ENCODE measurements around the gene NFAT5.

NFAT5 gene

DNA sequence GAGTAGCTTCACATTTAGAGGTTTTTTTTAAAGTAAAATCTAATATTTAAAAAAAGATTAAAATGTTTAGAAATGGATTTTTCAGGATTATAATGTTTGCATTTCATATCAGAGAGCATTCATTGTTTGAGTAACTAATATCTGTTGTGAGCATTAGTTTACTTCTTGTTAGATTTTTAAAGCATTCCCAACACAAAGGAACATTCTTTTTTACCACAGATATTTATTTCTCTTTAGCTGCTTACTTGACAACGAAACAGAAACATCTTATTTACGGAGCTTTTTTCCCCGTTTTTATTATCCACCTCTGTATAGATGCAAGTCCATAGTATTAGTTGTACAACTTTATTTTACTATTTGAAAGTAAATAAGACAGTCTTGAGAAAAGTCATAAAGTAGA, 53.0 kb downstream of the NFAT5 start:
- no peak overlapping the region for H3K9ac ChIP-seq (ENCODE audit: low read depth, low read length, poor library complexity)
- H3K4ac ChIP-seq (ENCODE audit: low read length): no peak overlapping the region
- WGBS, 2 donors (ENCODE audit: extremely low coverage in 2 of 2, insufficient read length in 2 of 2, insufficient replicate concordance in 1 of 2): no CpG with 5 or more reads among the region's 3 CpGs
- H3K18ac ChIP-seq (ENCODE audit: low read length): no peak overlapping the region
- no peak overlapping the region for H2AFZ ChIP-seq (ENCODE audit: low read length)
- H4K91ac ChIP-seq (ENCODE audit: low read depth, low read length, poor library complexity): no peak overlapping the region
- no peak overlapping the region for H3K4me2 ChIP-seq (ENCODE audit: insufficient read depth, low read length, poor library complexity, severe bottlenecking)
- no peak overlapping the region for H2BK120ac ChIP-seq (ENCODE audit: low read depth, low read length)
- no peak overlapping the region for H3K27ac ChIP-seq (replicated peaks; ENCODE audit: low read length)
- peaks cover 0 to 11% of the 10 kb centered on the region in 2 donors for H3K36me3 ChIP-seq (replicated peaks in 1 of 2; ENCODE audit: control insufficient read depth in 2 of 2, insufficient read depth in 2 of 2, low read length in 2 of 2)
- no peaks in the 10 kb centered on the region for H3K79me1 ChIP-seq (ENCODE audit: low read depth, low read length)
- no peak overlapping the region for H3K4me3 ChIP-seq (ENCODE audit: low read length in 2 of 2)
- H2BK15ac ChIP-seq (ENCODE audit: low read length): no peak overlapping the region
- no peak for DNase-seq (ENCODE audit: low spot score)
- H3K9me3 ChIP-seq (replicated peaks in 1 of 2; ENCODE audit: control insufficient read depth in 2 of 2, insufficient read depth in 1 of 2, low read depth in 1 of 2, low read length in 2 of 2): no peaks in the 10 kb centered on the region
- H2BK12ac ChIP-seq (ENCODE audit: low read length): no peak overlapping the region
- H3K14ac ChIP-seq (ENCODE audit: low read length): no peak overlapping the region
- no peaks in the 10 kb centered on the region for H3K4me1 ChIP-seq (ENCODE audit: control insufficient read depth in 2 of 2, insufficient read depth in 1 of 2, low read depth in 1 of 2, low read length in 2 of 2)
- no peak overlapping the region for H3K23ac ChIP-seq (ENCODE audit: low read depth, low read length, poor library complexity)
- H2BK5ac ChIP-seq (ENCODE audit: low read length): no peak overlapping the region
- H3K27me3 ChIP-seq (ENCODE audit: control insufficient read depth in 3 of 3, insufficient read depth in 3 of 3, low read depth in 1 of 3, low read length in 3 of 3): no peaks in the 10 kb centered on the region
- no peak overlapping the region for H2AK5ac ChIP-seq (ENCODE audit: low read depth, low read length)
- no peak overlapping the region for H4K8ac ChIP-seq (ENCODE audit: low read depth, low read length)

DNA sequence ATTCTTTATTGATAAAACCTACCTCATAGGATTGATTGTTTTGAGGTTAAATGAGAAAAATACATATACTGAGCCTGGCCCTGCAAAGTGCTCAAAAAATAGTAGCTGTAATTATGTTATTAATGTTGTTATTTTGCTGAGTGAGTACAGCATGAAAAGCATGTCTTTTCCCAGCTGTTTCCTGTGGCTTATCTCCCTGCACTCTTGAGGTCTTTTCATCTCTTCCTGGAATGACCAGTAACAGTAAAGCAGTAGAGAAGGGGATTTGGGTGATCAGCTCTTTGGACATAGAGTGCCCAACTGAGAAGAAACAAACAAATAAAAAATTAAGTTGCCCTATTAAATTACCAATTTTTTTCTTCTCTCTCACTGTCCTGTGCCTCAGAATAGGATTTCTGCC, 53.7 kb downstream of the NFAT5 start:
- Histone ChIP-seq H3K9ac (ENCODE audit: low read depth, low read length, poor library complexity) (no peak overlapping the region), H3K9me3 (replicated peaks in 1 of 2; ENCODE audit: control insufficient read depth in 2 of 2, insufficient read depth in 1 of 2, low read depth in 1 of 2, low read length in 2 of 2) (no peaks in the 10 kb centered on the region), H3K23ac (ENCODE audit: low read depth, low read length, poor library complexity) (no peak overlapping the region), H3K14ac (ENCODE audit: low read length) (no peak overlapping the region), H4K8ac (ENCODE audit: low read depth, low read length) (no peak overlapping the region), H3K4me1 (ENCODE audit: control insufficient read depth in 2 of 2, insufficient read depth in 1 of 2, low read depth in 1 of 2, low read length in 2 of 2) (no peaks in the 10 kb centered on the region), H3K18ac (ENCODE audit: low read length) (no peak overlapping the region), H3K36me3 (replicated peaks in 1 of 2; ENCODE audit: control insufficient read depth in 2 of 2, insufficient read depth in 2 of 2, low read length in 2 of 2) (peaks cover 0 to 11% of the 10 kb centered on the region in 2 donors), H2AK5ac (ENCODE audit: low read depth, low read length) (no peak overlapping the region), H4K91ac (ENCODE audit: low read depth, low read length, poor library complexity) (no peak overlapping the region), H2BK5ac (ENCODE audit: low read length) (no peak overlapping the region), H2BK15ac (ENCODE audit: low read length) (no peak overlapping the region), H3K4me2 (ENCODE audit: insufficient read depth, low read length, poor library complexity, severe bottlenecking) (no peak overlapping the region), H2BK120ac (ENCODE audit: low read depth, low read length) (no peak overlapping the region), H3K27me3 (ENCODE audit: control insufficient read depth in 3 of 3, insufficient read depth in 3 of 3, low read depth in 1 of 3, low read length in 3 of 3) (no peaks in the 10 kb centered on the region), H3K4ac (ENCODE audit: low read length) (no peak overlapping the region), H2BK12ac (ENCODE audit: low read length) (no peak overlapping the region), H3K27ac (replicated peaks; ENCODE audit: low read length) (no peak overlapping the region), H2AFZ (ENCODE audit: low read length) (no peak overlapping the region), H3K4me3 (ENCODE audit: low read length in 2 of 2) (no peak overlapping the region), H3K79me1 (ENCODE audit: low read depth, low read length) (no peaks in the 10 kb centered on the region)
- no peak for DNase-seq (ENCODE audit: low spot score)

- WGBS, 2 donors (ENCODE audit: extremely low coverage in 2 of 2, insufficient read length in 2 of 2, insufficient replicate concordance in 1 of 2): no CpG with 5 or more reads among the region's 1 CpG
- no peak overlapping the region for H2BK15ac ChIP-seq (ENCODE audit: low read length)
- no peaks in the 10 kb centered on the region for H3K27me3 ChIP-seq (ENCODE audit: control insufficient read depth in 3 of 3, insufficient read depth in 3 of 3, low read depth in 1 of 3, low read length in 3 of 3)
- H3K9me3 ChIP-seq (replicated peaks in 1 of 2; ENCODE audit: control insufficient read depth in 2 of 2, insufficient read depth in 1 of 2, low read depth in 1 of 2, low read length in 2 of 2): no peaks in the 10 kb centered on the region
- no peak overlapping the region for H3K4me3 ChIP-seq (ENCODE audit: low read length in 2 of 2)
- DNase-seq (ENCODE audit: low spot score): no peak
- no peak overlapping the region for H3K14ac ChIP-seq (ENCODE audit: low read length)
- peaks cover 0 to 8% of the 10 kb centered on the region in 2 donors for H3K36me3 ChIP-seq (replicated peaks in 1 of 2; ENCODE audit: control insufficient read depth in 2 of 2, insufficient read depth in 2 of 2, low read length in 2 of 2)
- H3K4me2 ChIP-seq (ENCODE audit: insufficient read depth, low read length, poor library complexity, severe bottlenecking): no peak overlapping the region
- no peaks in the 10 kb centered on the region for H3K79me1 ChIP-seq (ENCODE audit: low read depth, low read length)
- no peaks in the 10 kb centered on the region for H3K4me1 ChIP-seq (ENCODE audit: control insufficient read depth in 2 of 2, insufficient read depth in 1 of 2, low read depth in 1 of 2, low read length in 2 of 2)
- no peak overlapping the region for H4K8ac ChIP-seq (ENCODE audit: low read depth, low read length)
- H3K18ac ChIP-seq (ENCODE audit: low read length): no peak overlapping the region
- H3K4ac ChIP-seq (ENCODE audit: low read length): no peak overlapping the region
- H4K91ac ChIP-seq (ENCODE audit: low read depth, low read length, poor library complexity): no peak overlapping the region
- no peak overlapping the region for H3K27ac ChIP-seq (replicated peaks; ENCODE audit: low read length)
- no peak overlapping the region for H2AFZ ChIP-seq (ENCODE audit: low read length)
- H3K23ac ChIP-seq (ENCODE audit: low read depth, low read length, poor library complexity): no peak overlapping the region
- no peak overlapping the region for H2BK12ac ChIP-seq (ENCODE audit: low read length)
- no peak overlapping the region for H2AK5ac ChIP-seq (ENCODE audit: low read depth, low read length)
- H2BK5ac ChIP-seq (ENCODE audit: low read length): no peak overlapping the region
- H3K9ac ChIP-seq (ENCODE audit: low read depth, low read length, poor library complexity): no peak overlapping the region
- H2BK120ac ChIP-seq (ENCODE audit: low read depth, low read length): no peak overlapping the region
Measured at GRCh38 chr16:69620573-69620972, 54.8 kb downstream of the NFAT5 start.

DNA sequence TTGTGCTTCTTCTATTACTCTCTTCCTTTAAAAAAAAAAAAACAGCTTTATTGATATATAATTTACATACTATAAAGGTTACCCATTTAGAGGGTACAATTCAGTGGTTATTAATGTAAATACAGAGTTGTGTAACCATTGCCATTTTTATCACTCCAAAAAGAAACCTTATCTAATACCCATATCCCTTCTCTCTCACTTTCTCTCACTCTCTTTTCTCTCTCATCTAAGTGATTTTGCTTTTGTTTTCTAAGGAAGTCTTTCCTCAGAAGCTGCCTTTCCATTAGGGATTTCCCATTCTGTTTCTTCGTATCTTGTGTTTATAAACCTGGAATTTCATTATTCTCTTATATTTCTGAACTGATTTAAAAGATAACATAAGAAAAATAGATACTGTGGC, 55.5 kb downstream of the NFAT5 start:
- Histone ChIP-seq H3K4me3 (ENCODE audit: low read length in 2 of 2) (no peak overlapping the region), H3K9ac (ENCODE audit: low read depth, low read length, poor library complexity) (no peak overlapping the region), H3K79me1 (ENCODE audit: low read depth, low read length) (no peaks in the 10 kb centered on the region), H4K91ac (ENCODE audit: low read depth, low read length, poor library complexity) (no peak overlapping the region), H4K8ac (ENCODE audit: low read depth, low read length) (no peak overlapping the region), H3K4ac (ENCODE audit: low read length) (no peak overlapping the region), H2BK12ac (ENCODE audit: low read length) (no peak overlapping the region), H3K36me3 (replicated peaks in 1 of 2; ENCODE audit: control insufficient read depth in 2 of 2, insufficient read depth in 2 of 2, low read length in 2 of 2) (peaks cover 0 to 11% of the 10 kb centered on the region in 2 donors), H2AK5ac (ENCODE audit: low read depth, low read length) (no peak overlapping the region), H2BK15ac (ENCODE audit: low read length) (no peak overlapping the region), H2BK5ac (ENCODE audit: low read length) (no peak overlapping the region), H3K27me3 (ENCODE audit: control insufficient read depth in 3 of 3, insufficient read depth in 3 of 3, low read depth in 1 of 3, low read length in 3 of 3) (no peaks in the 10 kb centered on the region), H3K9me3 (replicated peaks in 1 of 2; ENCODE audit: control insufficient read depth in 2 of 2, insufficient read depth in 1 of 2, low read depth in 1 of 2, low read length in 2 of 2) (no peaks in the 10 kb centered on the region), H3K23ac (ENCODE audit: low read depth, low read length, poor library complexity) (no peak overlapping the region), H3K4me2 (ENCODE audit: insufficient read depth, low read length, poor library complexity, severe bottlenecking) (no peak overlapping the region), H3K27ac (replicated peaks; ENCODE audit: low read length) (no peak overlapping the region), H2BK120ac (ENCODE audit: low read depth, low read length) (no peak overlapping the region), H3K18ac (ENCODE audit: low read length) (no peak overlapping the region), H3K4me1 (ENCODE audit: control insufficient read depth in 2 of 2, insufficient read depth in 1 of 2, low read depth in 1 of 2, low read length in 2 of 2) (no peaks in the 10 kb centered on the region), H3K14ac (ENCODE audit: low read length) (no peak overlapping the region), H2AFZ (ENCODE audit: low read length) (no peak overlapping the region)
- no CpG with 5 or more reads among the region's 1 CpG for WGBS, 2 donors (ENCODE audit: extremely low coverage in 2 of 2, insufficient read length in 2 of 2, insufficient replicate concordance in 1 of 2)
- no peak for DNase-seq (ENCODE audit: low spot score)
